OCI-LY1 (cell line): ENCODE data around the gene COX6B2.

Experiments
- H2AFZ ChIP-seq: fragments of 200-600 bp; sonication (generic), shearing (Covaris generic); 2 replicates; pipeline ENCODE4 v1.6.0; 2014; ENCODE audit warnings: antibody characterized with exemption, mild to moderate bottlenecking, low read length
- H3F3A ChIP-seq: fragments of 200-600 bp; sonication (generic), shearing (Covaris generic); 2 replicates; pipeline ENCODE4 v1.6.0; 2014; ENCODE audit warnings: mild to moderate bottlenecking, antibody characterized with exemption, low read length, moderate library complexity; ENCODE audit not compliant: insufficient read depth
- H3K27ac ChIP-seq: fragments of 200-600 bp; sonication (generic); 2 replicates; pipeline ENCODE4 v1.5.1; 2014; ENCODE audit warnings: low read length, mixed run types, mild to moderate bottlenecking, low read depth; ENCODE audit not compliant: poor library complexity, severe bottlenecking
- H3K27me3 ChIP-seq: fragments of 200-600 bp; sonication (generic); 2 replicates; pipeline ENCODE4 v1.6.0; 2014; ENCODE audit warnings: antibody characterized with exemption, mild to moderate bottlenecking, low read length, moderate library complexity; ENCODE audit not compliant: insufficient read depth
- H3K36me3 ChIP-seq: fragments of 200-600 bp; sonication (generic); 2 replicates; pipeline ENCODE4 v1.6.1; 2014; ENCODE audit warnings: mild to moderate bottlenecking, antibody characterized with exemption, low read length, moderate library complexity, mixed read lengths; ENCODE audit not compliant: insufficient read depth
- H3K4me1 ChIP-seq: fragments of 200-600 bp; sonication (generic); 2 replicates; pipeline ENCODE4 v1.5.1; 2014; ENCODE audit warnings: mild to moderate bottlenecking, low read length, moderate library complexity; ENCODE audit not compliant: insufficient read depth, severe bottlenecking
- H3K4me2 ChIP-seq: fragments of 200-600 bp; sonication (generic), shearing (Covaris generic); 2 replicates; pipeline ENCODE4 v1.6.1; 2014; ENCODE audit warnings: low read length
- H3K4me3 ChIP-seq: fragments of 200-600 bp; sonication (generic); 2 replicates; pipeline ENCODE4 v1.5.1; 2014; ENCODE audit warnings: low read length, low read depth, mild to moderate bottlenecking, mixed read lengths; ENCODE audit not compliant: poor library complexity, severe bottlenecking
- H3K79me2 ChIP-seq: fragments of 200-600 bp; shearing (Covaris generic); 2 replicates; pipeline ENCODE4 v1.6.1; 2016; ENCODE audit warnings: mixed run types, low read length, mixed read lengths; ENCODE audit not compliant: insufficient read depth
- H3K9ac ChIP-seq: fragments of 200-600 bp; sonication (generic), shearing (Covaris generic); 2 replicates; pipeline ENCODE4 v1.6.1; 2014; ENCODE audit warnings: mild to moderate bottlenecking, low read length, mixed read lengths
- H3K9me2 ChIP-seq: fragments of 200-600 bp; sonication (generic), shearing (Covaris generic); 2 replicates; pipeline ENCODE4 v1.6.1; 2014; ENCODE audit warnings: low read depth, mild to moderate bottlenecking, low read length, mixed read lengths
- H3K9me3 ChIP-seq: fragments of 200-600 bp; shearing (Covaris generic); 2 replicates; pipeline ENCODE4 v1.6.1; 2014; ENCODE audit warnings: low read length, mixed read lengths
- H4K20me1 ChIP-seq: fragments of 200-600 bp; sonication (generic), shearing (Covaris generic); 2 replicates; pipeline ENCODE4 v1.6.0; 2016; ENCODE audit warnings: mild to moderate bottlenecking, low read length; ENCODE audit not compliant: insufficient read depth
- CTCF ChIP-seq: fragments of 200-600 bp; sonication (generic), shearing (Covaris generic); IDR thresholded peaks from 2 replicates; pipeline ENCODE4 v1.5.1; 2017; ENCODE audit warnings: mild to moderate bottlenecking, antibody characterized with exemption, low read length, moderate library complexity, mixed read lengths
- EZH2 ChIP-seq: fragments of 200-600 bp; sonication (generic), shearing (Covaris generic); IDR thresholded peaks from 2 replicates; pipeline ENCODE4 v1.8.0; 2017; ENCODE audit warnings: borderline replicate concordance, mixed run types, mild to moderate bottlenecking, antibody characterized with exemption, low read length, moderate library complexity, mixed read lengths

COX6B2 gene

GRCh38 chr19:55385724-55386492 is 31.4 kb upstream of the COX6B2 start, which contains the start of gene RPL28:
Gene RPL28, plus strand, starts transcription at chr19:55385932. Its CDS starts 426 bp downstream, at chr19:55386358.
- Histone ChIP-seq H3K27me3 (no peaks in the 10 kb centered on the region), H3K9ac (peak within 1 kb of the TSS; percentile 96), H4K20me1 (no peaks in the 10 kb centered on the region), H3K4me1 (peaks cover 47% of the 10 kb centered on the region), H3K36me3 (peaks cover 50% of the 10 kb centered on the region), H3K79me2 (no peaks in the 10 kb centered on the region), H2AFZ (no peak within 1 kb of the TSS), H3K9me2 (no peaks in the 10 kb centered on the region), H3K9me3 (no peaks in the 10 kb centered on the region), H3K4me3 (peak within 1 kb of the TSS; percentile 94), H3F3A (no peaks in the 10 kb centered on the region), H3K4me2 (peak within 1 kb of the TSS; percentile 93), H3K27ac (peak within 1 kb of the TSS; percentile 92)
- TF ChIP-seq EZH2, result no peak
- TF ChIP-seq CTCF, result no peak

- Histone ChIP-seq H4K20me1 (no peaks in the 10 kb centered on the region), H2AFZ (no peak overlapping the region), H3K4me1 (peaks cover 47% of the 10 kb centered on the region), H3K4me3 (peak overlapping the region; percentile 94), H3K27me3 (no peaks in the 10 kb centered on the region), H3K36me3 (peaks cover 43% of the 10 kb centered on the region), H3K9me2 (no peaks in the 10 kb centered on the region), H3F3A (no peaks in the 10 kb centered on the region), H3K9ac (peak overlapping the region; percentile 88), H3K4me2 (peak overlapping the region; percentile 93), H3K27ac (peak overlapping the region; percentile 92), H3K79me2 (no peaks in the 10 kb centered on the region), H3K9me3 (no peaks in the 10 kb centered on the region)
- TF ChIP-seq EZH2 (no peak), CTCF (no peak)
Measured at GRCh38 chr19:55384920-55385723, 30.6 kb upstream of the COX6B2 start.

GRCh38 chr19:55384131-55384919 is 29.8 kb upstream of the COX6B2 start, which contains the start of gene TMEM238:
Gene TMEM238, minus strand, starts transcription at chr19:55384292. Its CDS starts 33 bp downstream, at chr19:55384259.
- H3K79me2 ChIP-seq, result no peaks in the 10 kb centered on the region
- H3K27ac ChIP-seq, result peak within 1 kb of the TSS; percentile 92
- H3K9me2 ChIP-seq, result no peaks in the 10 kb centered on the region
- H3K9me3 ChIP-seq, result no peaks in the 10 kb centered on the region
- no peaks in the 10 kb centered on the region for H3K27me3 ChIP-seq
- H3K4me1 ChIP-seq, result peaks cover 42% of the 10 kb centered on the region
- peak within 1 kb of the TSS; percentile 94 for H3K4me3 ChIP-seq
- H3K4me2 ChIP-seq, result peak within 1 kb of the TSS; percentile 93
- peaks cover 35% of the 10 kb centered on the region for H3K36me3 ChIP-seq
- peak within 1 kb of the TSS; percentile 88 for H3K9ac ChIP-seq
- no peaks in the 10 kb centered on the region for H3F3A ChIP-seq
- TF ChIP-seq CTCF (no peak), EZH2 (no peak)
- no peak within 1 kb of the TSS for H2AFZ ChIP-seq
- no peaks in the 10 kb centered on the region for H4K20me1 ChIP-seq
